ENCODE data around the gene PCDHGB6.
"Not testable (repeated sequence)": the region's sequence is repeated elsewhere in the genome, so short reads cannot be mapped to it uniquely, and the experiment has no call there.

PCDHGB6 gene

GRCh38 chr5:141383345-141383744 is 24.5 kb upstream of the PCDHGB6 start:
- TF ChIP-seq CTCF (conservative IDR thresholded peaks at IDR 0.05; ENCODE audit: low read depth, low read length) = no peak
- no peak for DNase-seq (ENCODE audit: low read depth)
- H3K4me3 ChIP-seq (ENCODE audit: low read length) = peak overlapping the region; percentile 6

- H3K4me3 ChIP-seq (ENCODE audit: low read length) = no peak overlapping the region
- DNase-seq (ENCODE audit: low read depth) = no peak
- TF ChIP-seq CTCF (conservative IDR thresholded peaks at IDR 0.05; ENCODE audit: low read depth, low read length) = no peak
Measured at GRCh38 chr5:141384471-141385267, 23.2 kb upstream of the PCDHGB6 start.

GRCh38 chr5:141387557-141388311 is 20.1 kb upstream of the PCDHGB6 start, which contains the start of gene PCDHGB4:
Gene PCDHGB4, plus strand, starts transcription at chr5:141387698. Its CDS starts 187 bp downstream, at chr5:141387885.
- DNase-seq (ENCODE audit: low read depth) = not testable (repeated sequence)
- peak within 1 kb of the TSS; percentile 35 for H3K4me3 ChIP-seq (ENCODE audit: low read length)
- peak; percentile 57 for TF ChIP-seq CTCF (conservative IDR thresholded peaks at IDR 0.05; ENCODE audit: low read depth, low read length)

- DNase-seq (ENCODE audit: low read depth) = no peak
- no peak overlapping the region for H3K4me3 ChIP-seq (ENCODE audit: low read length)
- no peak for TF ChIP-seq CTCF (conservative IDR thresholded peaks at IDR 0.05; ENCODE audit: low read depth, low read length)
Measured at GRCh38 chr5:141388661-141389060, 19.2 kb upstream of the PCDHGB6 start.

- no peak for DNase-seq (ENCODE audit: low read depth)
- no peak for TF ChIP-seq CTCF (conservative IDR thresholded peaks at IDR 0.05; ENCODE audit: low read depth, low read length)
- H3K4me3 ChIP-seq (ENCODE audit: low read length) = no peak overlapping the region
Measured at GRCh38 chr5:141389153-141390042, 18.4 kb upstream of the PCDHGB6 start.

- TF ChIP-seq CTCF (conservative IDR thresholded peaks at IDR 0.05; ENCODE audit: low read depth, low read length) = peak; percentile 9
- no peak for DNase-seq (ENCODE audit: low read depth)
- H3K4me3 ChIP-seq (ENCODE audit: low read length) = no peak within 1 kb of the TSS
Measured at GRCh38 chr5:141392429-141393198, 15.2 kb upstream of the PCDHGB6 start, which contains the start of gene PCDHGA8. Gene PCDHGA8, plus strand, starts transcription at chr5:141392633. Its CDS starts 181 bp downstream, at chr5:141392814.

Data from retinal pigment epithelial cell (primary cell).